ENCODE measurements around the gene DTX3L. TPM values are rescaled to one million over a fixed set of nuclear protein-coding genes. Genes with fewer than 3 reads are reported as not detected.

DTX3L gene
- total and polyA plus RNA-seq, 2 experiments from 2014 or later, result 1.8 to 6.8 TPM

DNA sequence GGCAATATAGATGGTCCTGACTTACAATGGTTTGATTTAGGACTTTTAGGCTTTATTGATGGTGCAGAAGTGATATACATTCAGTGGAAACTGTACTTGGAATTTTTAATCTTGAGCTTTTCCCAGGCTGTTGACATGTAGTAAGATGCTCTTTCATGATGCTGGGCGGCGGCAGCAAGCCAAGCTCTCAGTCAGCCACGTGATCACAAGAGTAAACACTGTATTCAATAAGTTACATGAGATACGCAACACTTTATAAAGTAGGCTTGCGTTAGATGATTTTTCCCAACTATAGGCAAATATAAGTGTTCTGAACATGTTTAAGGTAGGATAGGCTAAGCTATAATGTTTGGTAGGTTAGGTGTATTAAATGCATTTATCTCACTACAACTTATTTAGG lies 18.0 kb upstream of the DTX3L start:
- no peak overlapping the region for H3K4me3 Mint-ChIP-seq
- Histone ChIP-seq H3K36me3 (ENCODE audit: insufficient read depth) (no peaks in the 10 kb centered on the region), H3F3A (replicated peaks; ENCODE audit: low read depth) (no peaks in the 10 kb centered on the region), H2AFZ (no peak overlapping the region), H3K79me2 (replicated peaks; ENCODE audit: insufficient read depth) (no peaks in the 10 kb centered on the region), H3K4me1 (ENCODE audit: insufficient read depth) (no peaks in the 10 kb centered on the region), H3K9me2 (ENCODE audit: insufficient read depth) (no peaks in the 10 kb centered on the region; the same call in 1 of the 2 replicates), H3K4me2 (no peak overlapping the region), H3K27me3 (ENCODE audit: insufficient read depth) (no peaks in the 10 kb centered on the region), H4K20me1 (replicated peaks; ENCODE audit: insufficient read depth) (no peaks in the 10 kb centered on the region), H3K4me3 (no peak overlapping the region), H3K27ac (ENCODE audit: low read depth) (no peak overlapping the region)
- H3K27me3 Mint-ChIP-seq (ENCODE audit: insufficient read depth, low read depth, poor library complexity), result peaks cover 2% of the 10 kb centered on the region
- no peaks in the 10 kb centered on the region for H3K9me3 Mint-ChIP-seq
- no peak for ATAC-seq
- no peak for DNase-seq (ENCODE audit: low spot score)
- no peak overlapping the region for H3K27ac Mint-ChIP-seq
- peaks cover 5% of the 10 kb centered on the region; the same call in 2 of the 3 replicates for H3K4me1 Mint-ChIP-seq
- TF ChIP-seq, protein P1, sequence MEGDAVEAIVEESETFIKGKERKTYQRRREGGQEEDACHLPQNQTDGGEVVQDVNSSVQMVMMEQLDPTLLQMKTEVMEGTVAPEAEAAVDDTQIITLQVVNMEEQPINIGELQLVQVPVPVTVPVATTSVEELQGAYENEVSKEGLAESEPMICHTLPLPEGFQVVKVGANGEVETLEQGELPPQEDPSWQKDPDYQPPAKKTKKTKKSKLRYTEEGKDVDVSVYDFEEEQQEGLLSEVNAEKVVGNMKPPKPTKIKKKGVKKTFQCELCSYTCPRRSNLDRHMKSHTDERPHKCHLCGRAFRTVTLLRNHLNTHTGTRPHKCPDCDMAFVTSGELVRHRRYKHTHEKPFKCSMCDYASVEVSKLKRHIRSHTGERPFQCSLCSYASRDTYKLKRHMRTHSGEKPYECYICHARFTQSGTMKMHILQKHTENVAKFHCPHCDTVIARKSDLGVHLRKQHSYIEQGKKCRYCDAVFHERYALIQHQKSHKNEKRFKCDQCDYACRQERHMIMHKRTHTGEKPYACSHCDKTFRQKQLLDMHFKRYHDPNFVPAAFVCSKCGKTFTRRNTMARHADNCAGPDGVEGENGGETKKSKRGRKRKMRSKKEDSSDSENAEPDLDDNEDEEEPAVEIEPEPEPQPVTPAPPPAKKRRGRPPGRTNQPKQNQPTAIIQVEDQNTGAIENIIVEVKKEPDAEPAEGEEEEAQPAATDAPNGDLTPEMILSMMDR (conservative IDR thresholded peaks at IDR 0.05; ENCODE audit: low read depth in 2 of 2), result no peak
- TF ChIP-seq, protein P2, sequence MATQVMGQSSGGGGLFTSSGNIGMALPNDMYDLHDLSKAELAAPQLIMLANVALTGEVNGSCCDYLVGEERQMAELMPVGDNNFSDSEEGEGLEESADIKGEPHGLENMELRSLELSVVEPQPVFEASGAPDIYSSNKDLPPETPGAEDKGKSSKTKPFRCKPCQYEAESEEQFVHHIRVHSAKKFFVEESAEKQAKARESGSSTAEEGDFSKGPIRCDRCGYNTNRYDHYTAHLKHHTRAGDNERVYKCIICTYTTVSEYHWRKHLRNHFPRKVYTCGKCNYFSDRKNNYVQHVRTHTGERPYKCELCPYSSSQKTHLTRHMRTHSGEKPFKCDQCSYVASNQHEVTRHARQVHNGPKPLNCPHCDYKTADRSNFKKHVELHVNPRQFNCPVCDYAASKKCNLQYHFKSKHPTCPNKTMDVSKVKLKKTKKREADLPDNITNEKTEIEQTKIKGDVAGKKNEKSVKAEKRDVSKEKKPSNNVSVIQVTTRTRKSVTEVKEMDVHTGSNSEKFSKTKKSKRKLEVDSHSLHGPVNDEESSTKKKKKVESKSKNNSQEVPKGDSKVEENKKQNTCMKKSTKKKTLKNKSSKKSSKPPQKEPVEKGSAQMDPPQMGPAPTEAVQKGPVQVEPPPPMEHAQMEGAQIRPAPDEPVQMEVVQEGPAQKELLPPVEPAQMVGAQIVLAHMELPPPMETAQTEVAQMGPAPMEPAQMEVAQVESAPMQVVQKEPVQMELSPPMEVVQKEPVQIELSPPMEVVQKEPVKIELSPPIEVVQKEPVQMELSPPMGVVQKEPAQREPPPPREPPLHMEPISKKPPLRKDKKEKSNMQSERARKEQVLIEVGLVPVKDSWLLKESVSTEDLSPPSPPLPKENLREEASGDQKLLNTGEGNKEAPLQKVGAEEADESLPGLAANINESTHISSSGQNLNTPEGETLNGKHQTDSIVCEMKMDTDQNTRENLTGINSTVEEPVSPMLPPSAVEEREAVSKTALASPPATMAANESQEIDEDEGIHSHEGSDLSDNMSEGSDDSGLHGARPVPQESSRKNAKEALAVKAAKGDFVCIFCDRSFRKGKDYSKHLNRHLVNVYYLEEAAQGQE (IDR thresholded peaks at IDR 0.05; ENCODE audit: unreplicated experiment), result no peak
- TF ChIP-seq EZH2phosphoT487 (IDR thresholded peaks at IDR 0.05; ENCODE audit: unreplicated experiment) (no peak), NANOG (IDR thresholded peaks at IDR 0.05; ENCODE audit: borderline replicate concordance) (no peak), STAT1 (IDR thresholded peaks at IDR 0.05; ENCODE audit: unreplicated experiment) (no peak), EZH2 (IDR thresholded peaks at IDR 0.05; ENCODE audit: low read depth, unreplicated experiment) (no peak), ZNF114 (CRISPR knock-in tag; IDR thresholded peaks at IDR 0.05) (no peak), ZNF331 (CRISPR knock-in tag; IDR thresholded peaks at IDR 0.05; ENCODE audit: low read depth) (no peak)
- no peaks in the 10 kb centered on the region for H3K36me3 Mint-ChIP-seq (ENCODE audit: low read depth)

DNA sequence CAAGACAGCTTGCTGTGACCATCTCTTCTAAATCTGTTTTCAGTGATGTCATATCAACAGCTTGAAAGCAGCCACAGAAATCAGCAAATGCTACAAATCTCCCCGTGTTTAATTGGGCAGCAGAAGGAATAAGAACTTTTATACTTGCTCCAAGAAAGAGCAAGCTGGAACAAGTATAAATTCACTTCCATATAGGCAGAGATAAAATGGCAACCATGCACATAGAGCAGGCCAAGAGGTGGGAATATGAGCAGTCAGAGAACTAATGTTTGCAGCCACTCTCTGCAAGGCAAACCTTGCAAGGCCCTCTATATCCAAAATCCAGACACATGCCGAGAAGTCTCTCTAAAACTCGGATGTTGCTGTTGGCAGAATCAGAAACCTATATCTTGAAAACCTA lies 16.1 kb upstream of the DTX3L start:
- TF ChIP-seq, protein P3, sequence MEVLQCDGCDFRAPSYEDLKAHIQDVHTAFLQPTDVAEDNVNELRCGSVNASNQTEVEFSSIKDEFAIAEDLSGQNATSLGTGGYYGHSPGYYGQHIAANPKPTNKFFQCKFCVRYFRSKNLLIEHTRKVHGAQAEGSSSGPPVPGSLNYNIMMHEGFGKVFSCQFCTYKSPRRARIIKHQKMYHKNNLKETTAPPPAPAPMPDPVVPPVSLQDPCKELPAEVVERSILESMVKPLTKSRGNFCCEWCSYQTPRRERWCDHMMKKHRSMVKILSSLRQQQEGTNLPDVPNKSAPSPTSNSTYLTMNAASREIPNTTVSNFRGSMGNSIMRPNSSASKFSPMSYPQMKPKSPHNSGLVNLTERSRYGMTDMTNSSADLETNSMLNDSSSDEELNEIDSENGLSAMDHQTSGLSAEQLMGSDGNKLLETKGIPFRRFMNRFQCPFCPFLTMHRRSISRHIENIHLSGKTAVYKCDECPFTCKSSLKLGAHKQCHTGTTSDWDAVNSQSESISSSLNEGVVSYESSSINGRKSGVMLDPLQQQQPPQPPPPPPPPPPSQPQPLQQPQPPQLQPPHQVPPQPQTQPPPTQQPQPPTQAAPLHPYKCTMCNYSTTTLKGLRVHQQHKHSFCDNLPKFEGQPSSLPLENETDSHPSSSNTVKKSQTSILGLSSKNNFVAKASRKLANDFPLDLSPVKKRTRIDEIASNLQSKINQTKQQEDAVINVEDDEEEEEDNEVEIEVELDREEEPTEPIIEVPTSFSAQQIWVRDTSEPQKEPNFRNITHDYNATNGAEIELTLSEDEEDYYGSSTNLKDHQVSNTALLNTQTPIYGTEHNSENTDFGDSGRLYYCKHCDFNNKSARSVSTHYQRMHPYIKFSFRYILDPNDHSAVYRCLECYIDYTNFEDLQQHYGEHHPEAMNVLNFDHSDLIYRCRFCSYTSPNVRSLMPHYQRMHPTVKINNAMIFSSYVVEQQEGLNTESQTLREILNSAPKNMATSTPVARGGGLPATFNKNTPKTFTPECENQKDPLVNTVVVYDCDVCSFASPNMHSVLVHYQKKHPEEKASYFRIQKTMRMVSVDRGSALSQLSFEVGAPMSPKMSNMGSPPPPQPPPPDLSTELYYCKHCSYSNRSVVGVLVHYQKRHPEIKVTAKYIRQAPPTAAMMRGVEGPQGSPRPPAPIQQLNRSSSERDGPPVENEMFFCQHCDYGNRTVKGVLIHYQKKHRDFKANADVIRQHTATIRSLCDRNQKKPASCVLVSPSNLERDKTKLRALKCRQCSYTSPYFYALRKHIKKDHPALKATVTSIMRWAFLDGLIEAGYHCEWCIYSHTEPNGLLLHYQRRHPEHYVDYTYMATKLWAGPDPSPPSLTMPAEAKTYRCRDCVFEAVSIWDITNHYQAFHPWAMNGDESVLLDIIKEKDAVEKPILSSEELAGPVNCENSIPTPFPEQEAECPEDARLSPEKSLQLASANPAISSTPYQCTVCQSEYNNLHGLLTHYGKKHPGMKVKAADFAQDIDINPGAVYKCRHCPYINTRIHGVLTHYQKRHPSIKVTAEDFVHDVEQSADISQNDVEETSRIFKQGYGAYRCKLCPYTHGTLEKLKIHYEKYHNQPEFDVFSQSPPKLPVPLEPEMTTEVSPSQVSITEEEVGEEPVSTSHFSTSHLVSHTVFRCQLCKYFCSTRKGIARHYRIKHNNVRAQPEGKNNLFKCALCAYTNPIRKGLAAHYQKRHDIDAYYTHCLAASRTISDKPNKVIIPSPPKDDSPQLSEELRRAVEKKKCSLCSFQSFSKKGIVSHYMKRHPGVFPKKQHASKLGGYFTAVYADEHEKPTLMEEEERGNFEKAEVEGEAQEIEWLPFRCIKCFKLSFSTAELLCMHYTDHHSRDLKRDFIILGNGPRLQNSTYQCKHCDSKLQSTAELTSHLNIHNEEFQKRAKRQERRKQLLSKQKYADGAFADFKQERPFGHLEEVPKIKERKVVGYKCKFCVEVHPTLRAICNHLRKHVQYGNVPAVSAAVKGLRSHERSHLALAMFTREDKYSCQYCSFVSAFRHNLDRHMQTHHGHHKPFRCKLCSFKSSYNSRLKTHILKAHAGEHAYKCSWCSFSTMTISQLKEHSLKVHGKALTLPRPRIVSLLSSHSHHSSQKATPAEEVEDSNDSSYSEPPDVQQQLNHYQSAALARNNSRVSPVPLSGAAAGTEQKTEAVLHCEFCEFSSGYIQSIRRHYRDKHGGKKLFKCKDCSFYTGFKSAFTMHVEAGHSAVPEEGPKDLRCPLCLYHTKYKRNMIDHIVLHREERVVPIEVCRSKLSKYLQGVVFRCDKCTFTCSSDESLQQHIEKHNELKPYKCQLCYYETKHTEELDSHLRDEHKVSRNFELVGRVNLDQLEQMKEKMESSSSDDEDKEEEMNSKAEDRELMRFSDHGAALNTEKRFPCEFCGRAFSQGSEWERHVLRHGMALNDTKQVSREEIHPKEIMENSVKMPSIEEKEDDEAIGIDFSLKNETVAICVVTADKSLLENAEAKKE (CRISPR knock-in tag; IDR thresholded peaks at IDR 0.05), result no peak
- TF ChIP-seq ZNF114 (CRISPR knock-in tag; IDR thresholded peaks at IDR 0.05) (no peak), POLR2AphosphoS5 (IDR thresholded peaks at IDR 0.05; ENCODE audit: low read depth) (no peak)
- peaks cover 5% of the 10 kb centered on the region for H3K4me1 Mint-ChIP-seq
- H3K36me3 ChIP-seq (ENCODE audit: insufficient read depth), result no peaks in the 10 kb centered on the region
- no peak overlapping the region for H2AFZ ChIP-seq
- DNase-seq (ENCODE audit: low spot score) (no peak), ATAC-seq (no peak)
- H3K27ac Mint-ChIP-seq, result no peak overlapping the region
- H3K27me3 ChIP-seq (ENCODE audit: insufficient read depth), result no peaks in the 10 kb centered on the region
- H4K20me1 ChIP-seq (replicated peaks; ENCODE audit: insufficient read depth), result no peaks in the 10 kb centered on the region
- no peaks in the 10 kb centered on the region for H3K79me2 ChIP-seq (replicated peaks; ENCODE audit: insufficient read depth)
- no peak overlapping the region for H3K27ac ChIP-seq (ENCODE audit: low read depth)
- no peaks in the 10 kb centered on the region; the same call in 1 of the 2 replicates for H3K9me2 ChIP-seq (ENCODE audit: insufficient read depth)
- no peaks in the 10 kb centered on the region for H3F3A ChIP-seq (replicated peaks; ENCODE audit: low read depth)
- peaks cover 2% of the 10 kb centered on the region for H3K27me3 Mint-ChIP-seq (ENCODE audit: insufficient read depth, low read depth, poor library complexity)
- no peak overlapping the region for H3K4me3 Mint-ChIP-seq
- no peaks in the 10 kb centered on the region for H3K36me3 Mint-ChIP-seq (ENCODE audit: low read depth)
- no peak overlapping the region for H3K4me2 ChIP-seq
- H3K9me3 Mint-ChIP-seq, result no peaks in the 10 kb centered on the region
- H3K4me3 ChIP-seq, result no peak overlapping the region
- peaks cover 3% of the 10 kb centered on the region; the same call in 1 of the 2 replicates for H3K4me1 ChIP-seq (ENCODE audit: insufficient read depth)
